H1 (cell line): ENCODE results near the gene FYB2. TPM values are rescaled to one million over a fixed set of nuclear protein-coding genes. Genes with fewer than 3 reads are reported as not detected.

ENCODE experiments used
- CTCF ChIA-PET: fragments of 300-600 bp; sonication (Branson Sonifier 250); formaldehyde crosslinking; loops from one replicate; lab custom pipeline; 2021; ENCODE audit not compliant: partially characterized antibody; lab: Charles Lee
- POLR2A ChIA-PET: fragments of 300-600 bp; sonication (Branson Sonifier 250); formaldehyde crosslinking; loops from one replicate; lab custom pipeline; 2021; ENCODE audit warnings: inconsistent platforms; ENCODE audit not compliant: partially characterized antibody; lab: Charles Lee
- DNase-seq, 2 experiments: peaks; one replicate each; pipeline versions ENCODE4 v3.0.0 to v3.0.0-alpha.2; 2010 to 2022; ENCODE audit warnings: low spot score in 2 of 2, low read depth in 1 of 2, mixed read lengths in 1 of 2
- FAIRE-seq: peaks from 2 replicates; lab custom pipeline; 2011; peaks lifted over from hg19 to GRCh38; lab: Jason Lieb, UNC
- H2AFZ ChIP-seq: 2 replicates; pipeline ENCODE4 v1.8.1; 2012; ENCODE audit warnings: low read length, inconsistent platforms
- H2AK5ac ChIP-seq: 2 replicates; pipeline ENCODE4 v1.6.1; 2013; ENCODE audit warnings: low read depth, low read length
- H2BK120ac ChIP-seq: replicated peaks from 2 replicates; pipeline ENCODE3; 2013; ENCODE audit warnings: low read depth, low read length, inconsistent platforms
- H2BK12ac ChIP-seq: 2 replicates; pipeline ENCODE4 v1.6.1; 2013; ENCODE audit warnings: low read depth, low read length
- H2BK15ac ChIP-seq: 2 replicates; pipeline ENCODE4 v1.6.1; 2013; ENCODE audit warnings: low read length
- H2BK20ac ChIP-seq: 2 replicates; pipeline ENCODE4 v1.6.1; 2013; ENCODE audit warnings: low read length
- H2BK5ac ChIP-seq: 2 replicates; pipeline ENCODE4 v1.6.1; 2013; ENCODE audit warnings: low read depth, low read length
- H3K14ac ChIP-seq: 2 replicates; pipeline ENCODE4 v1.6.1; 2013; ENCODE audit warnings: inconsistent platforms; ENCODE audit not compliant: insufficient read length
- H3K18ac ChIP-seq: 2 replicates; pipeline ENCODE4 v1.6.1; 2013; ENCODE audit warnings: low read length; ENCODE audit errors: extremely low read depth
- H3K23ac ChIP-seq: 2 replicates; pipeline ENCODE4 v1.6.1; 2013; ENCODE audit warnings: inconsistent platforms; ENCODE audit not compliant: insufficient read length
- H3K23me2 ChIP-seq: 2 replicates; pipeline ENCODE4 v1.6.1; 2013; ENCODE audit warnings: low read depth, low read length
- H3K27ac ChIP-seq: 2 replicates; pipeline ENCODE4 v1.6.1; 2011; ENCODE audit warnings: low read depth, low read length, inconsistent platforms
- H3K27me3 ChIP-seq, 4 experiments: replicated peaks in 1 of 4; 1 replicate in 1 of 4; 2 replicates in 3 of 4; pipeline versions ENCODE4 v1.6.1 to v1.8.1; 2011 to 2013; ENCODE audit warnings: low read length in 3 of 4, mild to moderate bottlenecking in 3 of 4, inconsistent platforms in 2 of 4, mixed read lengths in 2 of 4, moderate library complexity in 1 of 4; ENCODE audit not compliant: control insufficient read depth in 3 of 4, insufficient read depth in 3 of 4; ENCODE audit errors: extremely low read depth in 1 of 4
- H3K36me3 ChIP-seq, 4 experiments: 2 replicates each; pipeline versions ENCODE4 v1.6.1 to v1.8.1; 2011 to 2013; ENCODE audit warnings: mild to moderate bottlenecking in 4 of 4, low read length in 3 of 4, moderate library complexity in 2 of 4, control low read depth in 1 of 4, inconsistent platforms in 1 of 4; ENCODE audit not compliant: insufficient read depth in 4 of 4, control insufficient read depth in 2 of 4
- H3K4ac ChIP-seq: replicated peaks from 2 replicates; pipeline ENCODE3; 2013; ENCODE audit warnings: low read length, low read depth, mixed read lengths, inconsistent platforms; ENCODE audit not compliant: insufficient read length
- H3K4me1 ChIP-seq, 4 experiments: replicated peaks in 1 of 4; 1 replicate in 1 of 4; 2 replicates in 3 of 4; pipeline versions ENCODE4 v1.6.1 to v1.8.1; 2011 to 2013; ENCODE audit warnings: low read length in 3 of 4, inconsistent platforms in 2 of 4, mixed read lengths in 1 of 4; ENCODE audit not compliant: insufficient read depth in 4 of 4, control insufficient read depth in 3 of 4
- H3K4me2 ChIP-seq, 2 experiments: 2 replicates each; pipeline versions ENCODE4 v1.6.1 to v1.8.1; 2011 to 2013; ENCODE audit warnings: low read depth in 2 of 2, low read length in 2 of 2, control low read depth in 1 of 2, inconsistent platforms in 1 of 2, mild to moderate bottlenecking in 1 of 2; ENCODE audit not compliant: insufficient read depth in 1 of 2
- H3K4me3 ChIP-seq, 4 experiments: fragments of 200-600, 300-600 bp in 1 of 4; sonication (generic), shearing (Covaris generic), sonication (Bioruptor Twin) in 1 of 4; 2 replicates each; pipeline versions ENCODE4 v1.5.1 to v1.8.1; 2011 to 2016; ENCODE audit warnings: low read length in 4 of 4, low read depth in 3 of 4, control low read depth in 2 of 4, inconsistent platforms in 2 of 4, mild to moderate bottlenecking in 2 of 4, mixed read lengths in 1 of 4, moderate library complexity in 1 of 4; ENCODE audit not compliant: insufficient read depth in 2 of 4; ENCODE audit errors: extremely low read depth in 1 of 4
- H3K56ac ChIP-seq: replicated peaks from 2 replicates; pipeline ENCODE3; 2013; ENCODE audit warnings: low read depth, mild to moderate bottlenecking, mixed read lengths, low read length, inconsistent platforms; ENCODE audit not compliant: insufficient read length
- H3K79me1 ChIP-seq: 2 replicates; pipeline ENCODE4 v1.6.1; 2013; ENCODE audit warnings: low read depth, low read length, control low read depth
- H3K79me2 ChIP-seq, 2 experiments: 2 replicates each; pipeline versions ENCODE4 v1.6.1 to v1.8.1; 2012 to 2013; ENCODE audit warnings: low read length in 2 of 2, mild to moderate bottlenecking in 2 of 2, inconsistent platforms in 1 of 2; ENCODE audit not compliant: insufficient read depth in 2 of 2, control insufficient read depth in 1 of 2
- H3K9ac ChIP-seq, 4 experiments: replicated peaks in 1 of 4; 1 replicate in 1 of 4; 2 replicates in 3 of 4; pipeline versions ENCODE4 v1.6.1 to v1.8.1; 2011 to 2013; ENCODE audit warnings: low read depth in 3 of 4, low read length in 3 of 4, control low read depth in 2 of 4, mild to moderate bottlenecking in 2 of 4, moderate library complexity in 2 of 4, inconsistent platforms in 1 of 4; ENCODE audit errors: extremely low read depth in 1 of 4
- H3K9me3 ChIP-seq, 2 experiments: 2 replicates each; pipeline versions ENCODE4 v1.6.1 to v1.8.1; 2012 to 2013; ENCODE audit warnings: mild to moderate bottlenecking in 2 of 2, moderate library complexity in 2 of 2, control low read depth in 1 of 2, inconsistent platforms in 1 of 2, low read depth in 1 of 2, low read length in 1 of 2, mixed read lengths in 1 of 2; ENCODE audit not compliant: insufficient read depth in 2 of 2
- H4K20me1 ChIP-seq, 2 experiments: replicated peaks in 1 of 2; 2 replicates each; pipeline versions ENCODE3 to v1.8.1; 2011 to 2013; ENCODE audit warnings: inconsistent platforms in 2 of 2, low read length in 2 of 2, mild to moderate bottlenecking in 1 of 2; ENCODE audit not compliant: insufficient read depth in 2 of 2, control insufficient read depth in 1 of 2
- H4K5ac ChIP-seq: 2 replicates; pipeline ENCODE4 v1.6.1; 2013; ENCODE audit warnings: low read length, low read depth, mixed read lengths, inconsistent platforms; ENCODE audit not compliant: insufficient read length
- H4K8ac ChIP-seq: 2 replicates; pipeline ENCODE4 v1.8.0; 2013; ENCODE audit warnings: mild to moderate bottlenecking, moderate library complexity, low read length, inconsistent platforms; ENCODE audit not compliant: insufficient read depth; ENCODE audit errors: extremely low read depth
- H4K91ac ChIP-seq: replicated peaks from 2 replicates; pipeline ENCODE3; 2013; ENCODE audit warnings: low read length, mixed read lengths, inconsistent platforms; ENCODE audit not compliant: insufficient read length
- BRCA1 ChIP-seq: IDR thresholded peaks from 2 replicates; pipeline ENCODE4 v1.6.1; 2012; ENCODE audit warnings: low read depth, low read length, improper control_type of control experiment
- CEBPB ChIP-seq: IDR thresholded peaks from 2 replicates; pipeline ENCODE4 v1.6.1; 2012; ENCODE audit warnings: low read depth, low read length
- CHD2 ChIP-seq: IDR thresholded peaks from 2 replicates; pipeline ENCODE4 v1.6.1; 2012; ENCODE audit warnings: low read length, improper control_type of control experiment
- EGR1 ChIP-seq: IDR thresholded peaks from 2 replicates; pipeline ENCODE4 v1.6.1; 2011; ENCODE audit warnings: low read depth, low read length, borderline replicate concordance
- EZH2 ChIP-seq: fragments of 200-600 bp; sonication (generic); IDR thresholded peaks from 2 replicates; pipeline ENCODE4 v1.7.1; 2012; ENCODE audit warnings: low read depth, mild to moderate bottlenecking, moderate library complexity, low read length, inconsistent platforms; ENCODE audit not compliant: severe bottlenecking
- FOSL1 ChIP-seq: IDR thresholded peaks from 2 replicates; pipeline ENCODE4 v1.6.1; 2011; ENCODE audit warnings: mild to moderate bottlenecking, low read depth, low read length, moderate library complexity; ENCODE audit not compliant: insufficient read depth
- GABPA ChIP-seq: IDR thresholded peaks from 2 replicates; pipeline ENCODE4 v1.6.1; 2011; ENCODE audit warnings: mild to moderate bottlenecking, low read length, moderate library complexity, borderline replicate concordance; ENCODE audit not compliant: insufficient read depth
- JUND ChIP-seq: IDR thresholded peaks from 2 replicates; pipeline ENCODE4 v1.6.1; 2011; ENCODE audit warnings: mild to moderate bottlenecking, improper control_type of control experiment, low read length
- MAFK ChIP-seq: IDR thresholded peaks from 2 replicates; pipeline ENCODE4 v1.6.1; 2012; ENCODE audit warnings: low read depth, mild to moderate bottlenecking, improper control_type of control experiment, low read length
- POLR2AphosphoS5 ChIP-seq: IDR thresholded peaks from 2 replicates; pipeline ENCODE4 v1.6.1; 2011; ENCODE audit warnings: low read depth, low read length
- RAD21 ChIP-seq, 2 experiments: IDR thresholded peaks in 1 of 2; conservative IDR thresholded peaks in 1 of 2; 2 replicates each; pipeline ENCODE4 v1.6.1; 2011; ENCODE audit warnings: low read depth in 2 of 2, low read length in 2 of 2, improper control_type of control experiment in 1 of 2, inconsistent platforms in 1 of 2, mild to moderate bottlenecking in 1 of 2, moderate library complexity in 1 of 2
- RBBP5 ChIP-seq: IDR thresholded peaks from 2 replicates; pipeline ENCODE4 v1.7.1; 2012; ENCODE audit warnings: low read depth, mild to moderate bottlenecking, inconsistent platforms, low read length, moderate library complexity, borderline replicate concordance
- RFX5 ChIP-seq: IDR thresholded peaks from 2 replicates; pipeline ENCODE4 v1.6.1; 2011; ENCODE audit warnings: low read depth, low read length, improper control_type of control experiment, borderline replicate concordance
- SP2 ChIP-seq: IDR thresholded peaks from 2 replicates; pipeline ENCODE4 v1.6.1; 2012; ENCODE audit warnings: mild to moderate bottlenecking, low read length, inconsistent platforms
- SP4 ChIP-seq: IDR thresholded peaks from 2 replicates; pipeline ENCODE4 v1.6.1; 2012; ENCODE audit warnings: low read length, inconsistent platforms
- YY1 ChIP-seq: IDR thresholded peaks from 2 replicates; pipeline ENCODE4 v1.6.1; 2011; ENCODE audit warnings: low read depth, mild to moderate bottlenecking, low read length
- polyA plus RNA-seq, 7 experiments: library from polyadenylated mRNA; depleted of rRNA in 3 of 7; stranded (reverse) in 5 of 7; unstranded in 2 of 7; fragments of >200 nt in 5 of 7; fragments of 200-250 nt in 2 of 7; gene quantifications; 1 replicate in 5 of 7; 2 replicates in 1 of 7; 4 replicates in 1 of 7; pipeline versions ENCODE4 v1.2.1 to v1.2.3, GENCODE V29; 2011 to 2013; ENCODE audit warnings: missing spikeins in 2 of 7, mixed read lengths in 2 of 7
- total RNA-seq: library from RNA; stranded (reverse); fragmentation: NEBNext Ultra II Directional; extraction: Animal tissue kit (Norgen Biotek cat#: 25700); gene quantifications from 2 replicates; pipeline ENCODE4 v1.2.1, GENCODE V29; 2021

The FYB2 gene
- total and polyA plus RNA-seq, 2 of the 8 experiments (the other 6 are each of a cell fraction or from before 2014, with no cell fraction given), result 0.11 to 0.17 TPM

GRCh38 chr1:56856186-56856585 lies 37.0 kb upstream of the FYB2 start:
- Histone ChIP-seq H3K36me3 (no peaks in the 10 kb centered on the region), H4K20me1 (no peaks in the 10 kb centered on the region), H3K14ac (no peak overlapping the region), H2BK12ac (no peak overlapping the region), H3K27ac (no peak overlapping the region), H3K56ac (no peak overlapping the region), H3K4me3 (no peak overlapping the region), H3K79me1 (no peaks in the 10 kb centered on the region), H2AFZ (no peak overlapping the region), H4K5ac (no peak overlapping the region), H3K27me3 (no peaks in the 10 kb centered on the region), H3K23me2 (no peaks in the 10 kb centered on the region), H2BK5ac (no peak overlapping the region), H3K18ac (no peak overlapping the region), H3K23ac (no peak overlapping the region), H2BK15ac (no peak overlapping the region), H2AK5ac (no peak overlapping the region), H2BK120ac (no peak overlapping the region), H4K8ac (no peak overlapping the region), H3K4me2 (no peak overlapping the region), H3K4me1 (no peaks in the 10 kb centered on the region), H3K9ac (no peak overlapping the region), H2BK20ac (no peak overlapping the region), H4K91ac (no peak overlapping the region), H3K79me2 (no peaks in the 10 kb centered on the region), H3K4ac (no peak overlapping the region), H3K9me3 (no peaks in the 10 kb centered on the region)
- CTCF ChIA-PET, result interaction anchor here (1.0 kb wide), 1 partner anchor 36 kb away, joined by 3 read pairs; no protein-coding TSS in a partner anchor
- POLR2A ChIA-PET, result no interaction called here
- DNase-seq (no peak), FAIRE-seq (no peak)
- no peak for TF ChIP-seq SP2
- TF ChIP-seq GABPA, result no peak
- TF ChIP-seq SP4, result no peak
- TF ChIP-seq CHD2, result no peak
- TF ChIP-seq FOSL1, result no peak
- TF ChIP-seq BRCA1, result no peak
- TF ChIP-seq JUND, result no peak
- TF ChIP-seq RAD21 (IDR thresholded peaks at IDR 0.05 in 1 of 2, conservative IDR thresholded peaks at IDR 0.05 in 1 of 2; ENCODE audit: low read depth in 2 of 2, low read length in 2 of 2), result no peak
- no peak for TF ChIP-seq RBBP5
- no peak for TF ChIP-seq EGR1
- TF ChIP-seq YY1, result no peak
- no peak for TF ChIP-seq EZH2
- TF ChIP-seq RFX5, result no peak
- no peak for TF ChIP-seq MAFK
- no peak for TF ChIP-seq CEBPB
- TF ChIP-seq POLR2AphosphoS5, result no peak
